PFSK-1 (cell line): Measurements from ENCODE around the gene CACYBP.

Experiments
- POLR2AphosphoS5 ChIP-seq: IDR thresholded peaks from 2 replicates; pipeline ENCODE4 v1.6.1; 2012; ENCODE audit warnings: low read depth, mild to moderate bottlenecking, control low read depth, low read length, moderate library complexity
- REST ChIP-seq, 2 experiments: IDR thresholded peaks; 2 replicates each; pipeline versions ENCODE4 v1.6.1 to v1.8.0; 2011 to 2012; ENCODE audit warnings: low read depth in 2 of 2, low read length in 2 of 2, control low read depth in 1 of 2, inconsistent platforms in 1 of 2, mild to moderate bottlenecking in 1 of 2, moderate library complexity in 1 of 2; ENCODE audit not compliant: insufficient read depth in 1 of 2

- TF ChIP-seq REST (IDR thresholded peaks at IDR 0.05; ENCODE audit: insufficient read depth in 1 of 2, low read depth in 2 of 2, low read length in 2 of 2) (no peak), POLR2AphosphoS5 (no peak)
Observed at GRCh38 chr1:174957829-174958228, 41.9 kb upstream of the CACYBP start.
